Right lobe of liver (tissue), 4 donors: ENCODE results near the gene CD99.

Experiments used
- POLR2A ChIP-seq: fragments of 450-650 bp; IDR thresholded peaks from one replicate; pipeline ENCODE4 v1.6.1; 2017; ENCODE audit warnings: antibody characterized with exemption, mild to moderate bottlenecking
- TF ChIP-seq, protein P1 (sequence below), 4 donors: fragments of 200-600 bp in 3 of 4; fragments of 450-650 bp in 1 of 4; IDR thresholded peaks; one replicate each; pipeline versions ENCODE4 v1.5.1 to v1.8.0; 2016 to 2022; ENCODE audit warnings: antibody characterized with exemption in 4 of 4, mild to moderate bottlenecking in 2 of 4
- donor health status: DM: no; HTN: no; CAD: no.
- donor health status: DM: no; HTN: no; CAD: no.
- donor health status: DM: no; HTN: yes; CAD: no.

DNA sequence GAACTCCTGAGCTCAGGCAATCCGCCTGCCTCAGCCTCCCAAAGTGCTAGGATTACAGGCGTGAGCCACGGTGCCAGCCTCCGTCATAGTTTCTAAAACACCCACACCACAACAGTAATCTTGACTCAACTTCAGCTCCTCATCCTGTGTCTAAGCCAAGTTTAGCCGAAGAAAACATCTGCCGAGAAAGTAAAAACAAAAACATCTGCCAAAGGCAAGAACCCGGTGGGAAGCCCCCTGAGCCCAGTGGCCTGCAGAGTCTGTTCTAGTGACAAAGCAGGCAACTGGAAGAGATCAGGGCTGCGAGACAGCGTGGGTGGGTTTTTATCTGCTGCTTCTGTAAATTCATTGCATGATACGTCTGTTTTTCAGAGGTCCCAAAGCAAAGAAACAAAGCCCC is 26.6 kb upstream of the CD99 start:
- TF ChIP-seq, protein P1, sequence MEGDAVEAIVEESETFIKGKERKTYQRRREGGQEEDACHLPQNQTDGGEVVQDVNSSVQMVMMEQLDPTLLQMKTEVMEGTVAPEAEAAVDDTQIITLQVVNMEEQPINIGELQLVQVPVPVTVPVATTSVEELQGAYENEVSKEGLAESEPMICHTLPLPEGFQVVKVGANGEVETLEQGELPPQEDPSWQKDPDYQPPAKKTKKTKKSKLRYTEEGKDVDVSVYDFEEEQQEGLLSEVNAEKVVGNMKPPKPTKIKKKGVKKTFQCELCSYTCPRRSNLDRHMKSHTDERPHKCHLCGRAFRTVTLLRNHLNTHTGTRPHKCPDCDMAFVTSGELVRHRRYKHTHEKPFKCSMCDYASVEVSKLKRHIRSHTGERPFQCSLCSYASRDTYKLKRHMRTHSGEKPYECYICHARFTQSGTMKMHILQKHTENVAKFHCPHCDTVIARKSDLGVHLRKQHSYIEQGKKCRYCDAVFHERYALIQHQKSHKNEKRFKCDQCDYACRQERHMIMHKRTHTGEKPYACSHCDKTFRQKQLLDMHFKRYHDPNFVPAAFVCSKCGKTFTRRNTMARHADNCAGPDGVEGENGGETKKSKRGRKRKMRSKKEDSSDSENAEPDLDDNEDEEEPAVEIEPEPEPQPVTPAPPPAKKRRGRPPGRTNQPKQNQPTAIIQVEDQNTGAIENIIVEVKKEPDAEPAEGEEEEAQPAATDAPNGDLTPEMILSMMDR (IDR thresholded peaks at IDR 0.05): no peak
- no peak for TF ChIP-seq POLR2A
